Omental fat pad (tissue), 4 donors: ENCODE data around the gene ASIC1. TPM values are rescaled to one million over a fixed set of nuclear protein-coding genes. Genes with fewer than 3 reads are reported as not detected.
A peak's percentile ranks its signal among the peaks of the same experiment; 100 is the strongest.

Source experiments
- ATAC-seq: fragments of 150-250 bp; one replicate; pipeline ENCODE4 v1.9.1; 2016; ENCODE audit warnings: mild to moderate bottlenecking, moderate library complexity; ENCODE audit not compliant: low FRiP score
- DNase-seq: peaks from one replicate; pipeline ENCODE4 v3.0.0-alpha.2; 2019; ENCODE audit warnings: low spot score
- total RNA-seq, 4 donors: library from RNA; depleted of rRNA; stranded (reverse); fragments of >200 nt; gene quantifications; one replicate each; pipeline ENCODE4 v1.1.0, GENCODE V29; 2016
- TF ChIP-seq, protein P1 (sequence below), 3 donors: fragments of 450-650 bp; IDR thresholded peaks; one replicate each; pipeline ENCODE4 v1.5.1; 2016 to 2017; ENCODE audit warnings: antibody characterized with exemption in 3 of 3, mild to moderate bottlenecking in 3 of 3, moderate library complexity in 2 of 3

The ASIC1 gene
- total RNA-seq, 4 donors from 2014 or later, result 0.69 to 3.8 (median 1.4) TPM

DNA sequence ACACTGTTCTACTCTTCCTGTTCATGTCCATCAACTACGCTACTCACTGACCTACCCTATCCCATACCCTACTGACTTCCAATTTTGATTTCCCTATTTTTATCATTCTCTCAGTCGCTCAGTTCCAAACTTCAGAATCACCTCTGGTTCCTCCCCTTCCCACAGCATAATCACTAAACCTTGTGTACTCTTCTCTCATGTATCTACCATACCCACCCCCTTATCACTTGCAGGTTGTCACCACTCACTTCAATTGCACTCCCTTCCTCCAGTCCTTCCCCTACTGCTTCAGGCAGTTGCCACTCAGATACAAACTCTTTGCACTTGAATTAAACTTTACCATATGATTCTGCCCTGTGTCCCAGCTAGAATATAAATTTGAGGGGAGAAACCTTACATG is 38.4 kb upstream of the ASIC1 start:
- no peak for ATAC-seq
- no peak for DNase-seq
- TF ChIP-seq, protein P1, sequence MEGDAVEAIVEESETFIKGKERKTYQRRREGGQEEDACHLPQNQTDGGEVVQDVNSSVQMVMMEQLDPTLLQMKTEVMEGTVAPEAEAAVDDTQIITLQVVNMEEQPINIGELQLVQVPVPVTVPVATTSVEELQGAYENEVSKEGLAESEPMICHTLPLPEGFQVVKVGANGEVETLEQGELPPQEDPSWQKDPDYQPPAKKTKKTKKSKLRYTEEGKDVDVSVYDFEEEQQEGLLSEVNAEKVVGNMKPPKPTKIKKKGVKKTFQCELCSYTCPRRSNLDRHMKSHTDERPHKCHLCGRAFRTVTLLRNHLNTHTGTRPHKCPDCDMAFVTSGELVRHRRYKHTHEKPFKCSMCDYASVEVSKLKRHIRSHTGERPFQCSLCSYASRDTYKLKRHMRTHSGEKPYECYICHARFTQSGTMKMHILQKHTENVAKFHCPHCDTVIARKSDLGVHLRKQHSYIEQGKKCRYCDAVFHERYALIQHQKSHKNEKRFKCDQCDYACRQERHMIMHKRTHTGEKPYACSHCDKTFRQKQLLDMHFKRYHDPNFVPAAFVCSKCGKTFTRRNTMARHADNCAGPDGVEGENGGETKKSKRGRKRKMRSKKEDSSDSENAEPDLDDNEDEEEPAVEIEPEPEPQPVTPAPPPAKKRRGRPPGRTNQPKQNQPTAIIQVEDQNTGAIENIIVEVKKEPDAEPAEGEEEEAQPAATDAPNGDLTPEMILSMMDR (IDR thresholded peaks at IDR 0.05), result no peak

DNA sequence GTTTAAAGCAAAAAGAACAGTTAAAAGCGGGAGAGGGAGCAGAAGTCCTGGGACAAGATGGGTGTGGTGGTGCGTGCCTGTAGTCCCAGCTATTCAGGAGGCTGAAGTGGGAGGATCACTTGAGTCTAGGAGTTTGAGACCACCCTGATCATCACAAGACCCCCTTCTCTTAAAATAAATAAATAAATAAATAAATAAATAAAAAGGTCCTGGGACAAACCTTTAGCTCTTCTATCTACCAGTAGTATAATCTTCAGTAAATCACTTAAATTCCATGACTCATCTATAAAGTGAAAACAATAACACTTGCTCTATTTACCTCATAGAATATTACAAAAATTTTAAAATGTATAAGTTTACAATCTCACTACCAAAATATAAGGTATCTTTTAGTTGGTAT is 37.9 kb upstream of the ASIC1 start:
- ATAC-seq (no peak), DNase-seq (no peak)
- TF ChIP-seq, protein P1 (IDR thresholded peaks at IDR 0.05), result no peak

DNA sequence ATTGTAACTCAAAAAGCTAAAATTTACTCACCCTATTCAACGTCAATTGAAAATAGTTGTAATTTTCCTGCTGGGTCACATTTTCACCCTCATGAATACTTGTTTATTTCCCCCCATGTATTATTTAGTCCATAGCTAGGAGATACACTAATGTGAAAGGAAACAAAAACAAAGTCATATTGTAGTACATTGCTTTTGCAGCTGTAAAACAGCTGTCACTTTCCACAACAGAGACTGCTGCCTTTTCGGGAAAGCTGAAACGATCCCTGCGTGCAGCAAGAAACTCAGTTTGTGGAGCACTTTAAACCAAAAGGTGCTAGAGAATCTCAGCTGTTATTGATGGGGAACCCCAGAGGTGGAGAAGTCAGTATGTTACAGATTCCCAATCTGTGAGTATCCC is 36.4 kb upstream of the ASIC1 start:
- ATAC-seq (no peak), DNase-seq (no peak)
- TF ChIP-seq, protein P1 (IDR thresholded peaks at IDR 0.05), result no peak

DNA sequence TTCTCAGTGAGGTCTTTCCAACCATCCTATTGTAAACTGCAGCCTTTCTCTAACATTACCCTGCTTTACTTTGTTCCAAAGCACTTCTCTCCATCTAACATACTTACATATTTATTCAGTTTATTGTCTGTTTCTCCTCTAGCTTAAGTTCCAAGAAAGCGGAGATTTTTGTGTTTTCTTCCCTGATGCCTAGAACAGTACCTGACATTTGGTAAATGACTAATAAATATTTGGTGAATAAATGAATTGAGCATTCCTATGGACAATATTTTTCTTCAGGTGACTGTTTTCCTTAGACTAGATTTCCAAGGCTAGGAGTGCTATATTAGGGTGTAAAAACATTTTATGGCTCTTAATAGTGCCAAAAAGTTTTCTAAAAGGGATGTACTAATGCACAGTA is 34.5 kb upstream of the ASIC1 start:
- TF ChIP-seq, protein P1 (IDR thresholded peaks at IDR 0.05), result no peak

DNA sequence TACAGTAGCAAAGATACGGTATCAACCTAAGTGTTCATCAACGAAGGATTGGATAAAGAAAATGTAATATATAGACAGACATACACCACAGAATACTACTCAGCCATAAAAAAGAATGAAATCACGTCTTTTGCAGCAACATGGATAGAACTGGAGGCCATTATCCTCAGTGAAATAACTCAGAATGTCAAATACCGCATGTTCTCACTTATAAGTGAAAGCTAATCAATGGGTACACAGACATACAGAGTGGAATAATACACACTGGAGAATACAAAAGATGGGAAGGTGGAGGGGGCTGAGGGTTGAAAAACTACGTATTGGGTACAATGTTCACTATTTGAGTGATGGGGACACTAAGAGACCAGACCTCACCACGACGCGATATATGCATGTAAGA is 33.2 kb upstream of the ASIC1 start:
- TF ChIP-seq, protein P1 (IDR thresholded peaks at IDR 0.05), result no peak
- DNase-seq (no peak), ATAC-seq (no peak)

More for the DNA sequence above, 34.5 kb upstream of the ASIC1 start:
- ATAC-seq (no peak), DNase-seq (no peak)

DNA sequence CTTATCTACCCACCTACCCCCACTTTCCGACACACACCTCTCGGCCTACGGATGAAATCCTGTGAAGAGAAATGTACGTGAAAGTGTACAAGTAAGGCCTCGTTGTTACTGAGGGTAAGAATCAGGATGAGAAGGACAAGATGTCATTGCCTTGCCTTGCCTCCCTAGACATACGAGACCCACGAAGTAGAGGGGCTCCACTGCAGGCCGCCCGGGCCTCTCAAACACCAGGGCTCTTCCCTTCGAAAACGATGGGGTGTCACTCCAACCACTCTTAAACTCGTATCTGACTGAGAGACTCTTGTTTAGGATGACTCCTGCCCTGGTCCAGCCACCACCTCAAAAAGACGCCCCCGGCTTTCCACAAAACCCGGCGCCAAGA is 32.6 kb upstream of the ASIC1 start:
- ATAC-seq (peak; percentile 24), DNase-seq (no peak)
- TF ChIP-seq, protein P1 (IDR thresholded peaks at IDR 0.05), result no peak

DNA sequence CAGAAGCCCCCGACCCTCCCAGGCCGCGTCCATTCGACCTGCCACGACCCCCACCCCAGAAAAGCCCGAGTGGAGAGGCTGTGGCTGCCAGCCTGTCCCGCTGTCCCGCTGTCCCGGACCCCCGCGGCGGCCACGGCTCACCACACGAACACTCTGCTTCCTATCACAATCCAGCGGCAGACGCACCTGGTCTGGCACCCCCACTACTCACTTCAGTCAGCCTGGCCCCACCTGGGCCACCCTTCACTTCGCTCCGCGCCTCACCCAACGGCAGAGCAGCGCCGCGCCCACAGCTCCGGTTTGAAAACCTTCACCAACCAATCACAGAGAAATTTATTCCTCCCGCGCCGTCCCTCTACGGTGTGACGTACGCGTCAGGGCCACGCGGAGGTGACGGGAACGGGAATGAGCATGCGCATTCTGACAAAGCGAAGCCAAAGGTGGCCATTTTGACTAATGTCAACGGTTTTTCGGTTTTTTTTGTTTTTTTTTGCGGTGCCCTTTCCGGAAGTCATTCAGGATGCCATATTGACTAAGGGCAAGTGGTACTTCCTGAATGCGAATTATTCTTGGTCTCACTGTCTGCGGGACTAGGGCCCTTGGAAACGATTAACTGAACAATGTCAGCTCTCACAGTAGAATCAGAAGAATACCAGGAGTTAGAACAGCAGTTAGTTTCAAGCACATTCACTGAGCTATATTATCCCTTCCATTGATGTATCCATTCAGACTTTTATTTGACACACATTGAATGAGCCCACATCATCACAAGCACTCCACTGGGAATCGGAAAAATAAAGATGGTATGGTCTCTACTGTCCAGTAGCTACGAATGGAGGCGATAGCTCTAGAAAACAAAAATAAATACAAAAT is 32.0 kb upstream of the ASIC1 start, which contains the start of gene RACGAP1:
RACGAP1 (minus strand) TSS at position 308 of the 873 bp plus-strand sequence. CDS start 8,779 bp downstream, outside the sequence.
- TF ChIP-seq, protein P1 (IDR thresholded peaks at IDR 0.05), result no peak

More for the DNA sequence above, 32.0 kb upstream of the ASIC1 start, which contains the start of gene RACGAP1:
- DNase-seq (peak; percentile 73), ATAC-seq (peak; percentile 98)
